HCT116 (cell line): ENCODE data around the gene KIF5A. TPM values are rescaled to one million over a fixed set of nuclear protein-coding genes. Genes with fewer than 3 reads are reported as not detected.

ENCODE experiments used
- ATAC-seq: fragments of 200-7000 bp; cut with Tn5 transposase; 2 replicates; pipeline ENCODE4 v1.9.1; 2020; ENCODE audit warnings: mild to moderate bottlenecking, moderate library complexity
- BruUV-seq: library from RNA; stranded (reverse); fragments of 400-500 nt; replicated peaks from 2 replicates; lab custom pipeline; 2021; lab: Mats Ljungman, UMichigan
- CTCF ChIA-PET: fragments of 300-600 bp; sonication (Branson Sonifier 250); formaldehyde crosslinking; loops from one replicate; lab custom pipeline; 2021; ENCODE audit warnings: antibody characterized with exemption; lab: Charles Lee
- POLR2A ChIA-PET: fragments of 300-600, 350-600 bp; sonication (Branson Sonifier 250); formaldehyde crosslinking; loops from one replicate; lab custom pipeline; 2021; ENCODE audit warnings: antibody characterized with exemption; lab: Charles Lee
- RAD21 ChIA-PET, 2 experiments: fragments of 300-600 bp; sonication (Branson Sonifier 250); formaldehyde crosslinking; loops; one replicate each; lab custom pipeline; 2023; ENCODE audit warnings: low total read pairs in 2 of 2; ENCODE audit not compliant: uncharacterized antibody in 2 of 2, unreplicated experiment in 2 of 2, low non-redundant PET in 1 of 2; lab: Charles Lee
- DNase-seq: peaks from one replicate; pipeline ENCODE4 v3.0.0-alpha.2; 2010; ENCODE audit warnings: low read depth, low spot score
- H2AFZ ChIP-seq: fragments of 200-600 bp; shearing (Covaris generic), sonication (generic); 2 replicates; pipeline ENCODE4 v1.6.1; 2017; ENCODE audit warnings: low read depth, mixed run types, mixed read lengths, antibody characterized with exemption, low read length; ENCODE audit not compliant: poor library complexity, severe bottlenecking
- H3K27ac ChIP-seq: 2 replicates; pipeline ENCODE4 v1.5.1; 2012; ENCODE audit warnings: low read depth, low read length
- H3K27me3 ChIP-seq: fragments of 200-600 bp; sonication (generic); 2 replicates; pipeline ENCODE4 v1.6.1; 2016; ENCODE audit warnings: mixed run types, low read length, mixed read lengths; ENCODE audit not compliant: insufficient read depth
- H3K36me3 ChIP-seq, 2 experiments: fragments of 200-500 bp in 1 of 2; fragments of 200-600 bp in 1 of 2; sonication (Bioruptor generic) in 1 of 2; sonication (generic) in 1 of 2; 2 replicates each; pipeline versions ENCODE4 v1.5.1 to v1.6.1; 2014 to 2016; ENCODE audit warnings: low read length in 2 of 2, inconsistent platforms in 1 of 2, mixed read lengths in 1 of 2, mixed run types in 1 of 2; ENCODE audit not compliant: insufficient read depth in 2 of 2, control insufficient read depth in 1 of 2
- H3K4me1 ChIP-seq, 2 experiments: fragments of 200-600 bp in 1 of 2; sonication (generic) in 1 of 2; 2 replicates each; pipeline versions ENCODE4 v1.5.1 to v1.6.1; 2012 to 2017; ENCODE audit warnings: low read length in 2 of 2, inconsistent platforms in 1 of 2, mild to moderate bottlenecking in 1 of 2, mixed read lengths in 1 of 2, mixed run types in 1 of 2, moderate library complexity in 1 of 2; ENCODE audit not compliant: insufficient read depth in 2 of 2, control insufficient read depth in 1 of 2
- H3K4me2 ChIP-seq: fragments of 200-600 bp; sonication (generic); 2 replicates; pipeline ENCODE4 v1.6.1; 2017; ENCODE audit warnings: mixed run types, low read length, mixed read lengths
- H3K4me3 ChIP-seq, 2 experiments: fragments of 200-600 bp in 1 of 2; sonication (generic) in 1 of 2; replicated peaks in 1 of 2; 2 replicates each; pipeline ENCODE4 v1.5.1; 2011 to 2016; ENCODE audit warnings: low read length in 2 of 2, control low read depth in 1 of 2, low read depth in 1 of 2, mild to moderate bottlenecking in 1 of 2, mixed read lengths in 1 of 2, mixed run types in 1 of 2
- H3K79me2 ChIP-seq: fragments of 200-600 bp; sonication (generic); 2 replicates; pipeline ENCODE4 v1.6.1; 2017; ENCODE audit warnings: mild to moderate bottlenecking, mixed run types, low read length, moderate library complexity, mixed read lengths; ENCODE audit not compliant: insufficient read depth
- H3K9ac ChIP-seq: fragments of 200-600 bp; sonication (generic); 2 replicates; pipeline ENCODE4 v1.6.1; 2016; ENCODE audit warnings: low read length, mixed read lengths
- H3K9me2 ChIP-seq: fragments of 200-600 bp; sonication (generic), shearing (Covaris generic); 2 replicates; pipeline ENCODE4 v1.6.1; 2017; ENCODE audit warnings: mixed run types, mild to moderate bottlenecking, moderate library complexity; ENCODE audit not compliant: insufficient read depth
- H3K9me3 ChIP-seq, 2 experiments: fragments of 200-500 bp in 1 of 2; fragments of 200-600 bp in 1 of 2; sonication (Bioruptor generic) in 1 of 2; sonication (generic) in 1 of 2; 2 replicates each; pipeline ENCODE4 v1.6.1; 2014 to 2017; ENCODE audit warnings: low read length in 2 of 2, mixed read lengths in 2 of 2, inconsistent platforms in 1 of 2, low read depth in 1 of 2, mild to moderate bottlenecking in 1 of 2, mixed run types in 1 of 2, moderate library complexity in 1 of 2; ENCODE audit not compliant: control insufficient read depth in 1 of 2, insufficient read depth in 1 of 2
- H4K20me1 ChIP-seq: fragments of 200-600 bp; sonication (generic), shearing (Covaris generic); 2 replicates; pipeline ENCODE4 v1.6.1; 2017; ENCODE audit warnings: mixed run types, mild to moderate bottlenecking, moderate library complexity; ENCODE audit not compliant: insufficient read depth
- CBX3 ChIP-seq: IDR thresholded peaks from 2 replicates; pipeline ENCODE4 v1.6.1; 2012; ENCODE audit warnings: low read depth
- CEBPB ChIP-seq: IDR thresholded peaks from 2 replicates; pipeline ENCODE4 v1.6.1; 2012; ENCODE audit warnings: low read depth
- EGR1 ChIP-seq: IDR thresholded peaks from 2 replicates; pipeline ENCODE4 v1.6.1; 2012; ENCODE audit warnings: low read depth
- EZH2 ChIP-seq: fragments of 200-600 bp; sonication (generic); IDR thresholded peaks from 2 replicates; pipeline ENCODE4 v1.6.1; 2017; ENCODE audit warnings: antibody characterized with exemption, mixed run types
- EZH2phosphoT487 ChIP-seq: fragments of 200-600 bp; IDR thresholded peaks from 2 replicates; pipeline ENCODE4 v1.6.1; 2018; ENCODE audit warnings: antibody characterized with exemption, borderline replicate concordance
- FOSL1 ChIP-seq: IDR thresholded peaks from 2 replicates; pipeline ENCODE4 v1.6.1; 2012; ENCODE audit warnings: low read depth
- JUND ChIP-seq: IDR thresholded peaks from 2 replicates; pipeline ENCODE4 v1.6.1; 2012
- SIN3A ChIP-seq: IDR thresholded peaks from 2 replicates; pipeline ENCODE4 v1.6.1; 2012; ENCODE audit warnings: low read depth
- YY1 ChIP-seq: IDR thresholded peaks from 2 replicates; pipeline ENCODE4 v1.6.1; 2011; ENCODE audit warnings: low read length, low read depth, moderate library complexity, mild to moderate bottlenecking; ENCODE audit not compliant: insufficient replicate concordance; ENCODE audit errors: extremely low read depth
- ZFX ChIP-seq: fragments of 450-650 bp; IDR thresholded peaks from 2 replicates; pipeline ENCODE4 v1.6.1; 2017
- ZNF274 ChIP-seq: fragments of 200-500 bp; sonication (Bioruptor generic); IDR thresholded peaks from 2 replicates; pipeline ENCODE4 v1.6.1; 2014; ENCODE audit warnings: mild to moderate bottlenecking, low read depth, low read length, inconsistent platforms
- intact Hi-C: fragments of 100-400 bp; cut with micrococcal nuclease; formaldehyde crosslinking; loops from 2 replicates; pipeline ENCODE4 v1.10.0; 2022
- total RNA-seq: library from RNA; stranded (reverse); gene quantifications from one replicate; pipeline ENCODE4 v1.2.1, GENCODE V29; 2021; ENCODE audit not compliant: unreplicated experiment
- TF ChIP-seq, protein P1 (sequence below): IDR thresholded peaks from 2 replicates; pipeline ENCODE4 v1.6.1; 2012
- TF ChIP-seq, protein P2 (sequence below), 3 experiments: fragments of 200-600 bp in 1 of 3; sonication (generic) in 1 of 3; IDR thresholded peaks in 2 of 3; conservative IDR thresholded peaks in 1 of 3; 2 replicates each; pipeline ENCODE4 v1.5.1; 2012 to 2017; ENCODE audit warnings: low read depth in 2 of 3, low read length in 2 of 3, antibody characterized with exemption in 1 of 3, borderline replicate concordance in 1 of 3, control low read depth in 1 of 3, mild to moderate bottlenecking in 1 of 3, mixed read lengths in 1 of 3, mixed run types in 1 of 3, moderate library complexity in 1 of 3; ENCODE audit not compliant: insufficient read depth in 1 of 3
- TF ChIP-seq, protein P3 (sequence below): IDR thresholded peaks from 2 replicates; pipeline ENCODE4 v1.6.1; 2012; ENCODE audit warnings: low read depth

The KIF5A gene
- total RNA-seq, 1 experiment from 2014 or later, result 5.2 TPM

DNA sequence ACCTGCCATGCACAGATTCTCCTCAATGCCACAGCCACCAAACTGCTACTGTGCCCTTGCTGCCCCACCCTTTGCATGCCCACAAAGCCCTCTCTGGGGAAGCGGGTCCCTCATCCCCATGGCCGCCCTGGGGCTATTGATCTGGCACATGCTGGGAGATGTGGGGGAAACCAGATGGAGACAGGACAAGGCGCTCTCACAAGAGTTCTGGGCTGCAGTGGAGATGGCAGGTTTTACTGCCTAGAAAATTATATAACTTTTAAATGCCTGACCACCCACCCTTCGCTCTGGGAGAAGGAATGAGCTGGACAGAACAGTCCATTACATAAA lies 30.6 kb downstream of the KIF5A start:
- DNase-seq (no peak), ATAC-seq (no peak)
- RAD21 ChIA-PET, result no interaction called here

More for the DNA sequence above, 30.6 kb downstream of the KIF5A start:
- no peaks in the 10 kb centered on the region for H3K9me3 ChIP-seq
- H3K27ac ChIP-seq, result no peak overlapping the region
- H3K4me3 ChIP-seq, result no peak overlapping the region
- TF ChIP-seq CEBPB (no peak), EZH2 (no peak), YY1 (no peak), ZNF274 (no peak), JUND (no peak), EGR1 (no peak), CBX3 (no peak), SIN3A (no peak), EZH2phosphoT487 (no peak), ZFX (no peak), FOSL1 (no peak)
- TF ChIP-seq, protein P1, sequence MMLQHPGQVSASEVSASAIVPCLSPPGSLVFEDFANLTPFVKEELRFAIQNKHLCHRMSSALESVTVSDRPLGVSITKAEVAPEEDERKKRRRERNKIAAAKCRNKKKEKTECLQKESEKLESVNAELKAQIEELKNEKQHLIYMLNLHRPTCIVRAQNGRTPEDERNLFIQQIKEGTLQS, result no peak
- TF ChIP-seq, protein P2, sequence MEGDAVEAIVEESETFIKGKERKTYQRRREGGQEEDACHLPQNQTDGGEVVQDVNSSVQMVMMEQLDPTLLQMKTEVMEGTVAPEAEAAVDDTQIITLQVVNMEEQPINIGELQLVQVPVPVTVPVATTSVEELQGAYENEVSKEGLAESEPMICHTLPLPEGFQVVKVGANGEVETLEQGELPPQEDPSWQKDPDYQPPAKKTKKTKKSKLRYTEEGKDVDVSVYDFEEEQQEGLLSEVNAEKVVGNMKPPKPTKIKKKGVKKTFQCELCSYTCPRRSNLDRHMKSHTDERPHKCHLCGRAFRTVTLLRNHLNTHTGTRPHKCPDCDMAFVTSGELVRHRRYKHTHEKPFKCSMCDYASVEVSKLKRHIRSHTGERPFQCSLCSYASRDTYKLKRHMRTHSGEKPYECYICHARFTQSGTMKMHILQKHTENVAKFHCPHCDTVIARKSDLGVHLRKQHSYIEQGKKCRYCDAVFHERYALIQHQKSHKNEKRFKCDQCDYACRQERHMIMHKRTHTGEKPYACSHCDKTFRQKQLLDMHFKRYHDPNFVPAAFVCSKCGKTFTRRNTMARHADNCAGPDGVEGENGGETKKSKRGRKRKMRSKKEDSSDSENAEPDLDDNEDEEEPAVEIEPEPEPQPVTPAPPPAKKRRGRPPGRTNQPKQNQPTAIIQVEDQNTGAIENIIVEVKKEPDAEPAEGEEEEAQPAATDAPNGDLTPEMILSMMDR (IDR thresholded peaks at IDR 0.05 in 2 of 3, conservative IDR thresholded peaks at IDR 0.05 in 1 of 3; ENCODE audit: borderline replicate concordance in 1 of 3, insufficient read depth in 1 of 3, low read depth in 2 of 3, low read length in 2 of 3), result no peak
- TF ChIP-seq, protein P3, sequence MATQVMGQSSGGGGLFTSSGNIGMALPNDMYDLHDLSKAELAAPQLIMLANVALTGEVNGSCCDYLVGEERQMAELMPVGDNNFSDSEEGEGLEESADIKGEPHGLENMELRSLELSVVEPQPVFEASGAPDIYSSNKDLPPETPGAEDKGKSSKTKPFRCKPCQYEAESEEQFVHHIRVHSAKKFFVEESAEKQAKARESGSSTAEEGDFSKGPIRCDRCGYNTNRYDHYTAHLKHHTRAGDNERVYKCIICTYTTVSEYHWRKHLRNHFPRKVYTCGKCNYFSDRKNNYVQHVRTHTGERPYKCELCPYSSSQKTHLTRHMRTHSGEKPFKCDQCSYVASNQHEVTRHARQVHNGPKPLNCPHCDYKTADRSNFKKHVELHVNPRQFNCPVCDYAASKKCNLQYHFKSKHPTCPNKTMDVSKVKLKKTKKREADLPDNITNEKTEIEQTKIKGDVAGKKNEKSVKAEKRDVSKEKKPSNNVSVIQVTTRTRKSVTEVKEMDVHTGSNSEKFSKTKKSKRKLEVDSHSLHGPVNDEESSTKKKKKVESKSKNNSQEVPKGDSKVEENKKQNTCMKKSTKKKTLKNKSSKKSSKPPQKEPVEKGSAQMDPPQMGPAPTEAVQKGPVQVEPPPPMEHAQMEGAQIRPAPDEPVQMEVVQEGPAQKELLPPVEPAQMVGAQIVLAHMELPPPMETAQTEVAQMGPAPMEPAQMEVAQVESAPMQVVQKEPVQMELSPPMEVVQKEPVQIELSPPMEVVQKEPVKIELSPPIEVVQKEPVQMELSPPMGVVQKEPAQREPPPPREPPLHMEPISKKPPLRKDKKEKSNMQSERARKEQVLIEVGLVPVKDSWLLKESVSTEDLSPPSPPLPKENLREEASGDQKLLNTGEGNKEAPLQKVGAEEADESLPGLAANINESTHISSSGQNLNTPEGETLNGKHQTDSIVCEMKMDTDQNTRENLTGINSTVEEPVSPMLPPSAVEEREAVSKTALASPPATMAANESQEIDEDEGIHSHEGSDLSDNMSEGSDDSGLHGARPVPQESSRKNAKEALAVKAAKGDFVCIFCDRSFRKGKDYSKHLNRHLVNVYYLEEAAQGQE, result no peak
- no TSS peak for BruUV-seq
- no peaks in the 10 kb centered on the region for H3K79me2 ChIP-seq
- no peaks in the 10 kb centered on the region for H4K20me1 ChIP-seq
- H3K4me1 ChIP-seq, result no peaks in the 10 kb centered on the region
- no peaks in the 10 kb centered on the region for H3K9me2 ChIP-seq
- intact Hi-C loops, result loop anchor here (5.0 kb wide), 1 partner anchor 112 kb away; the partner anchor contains the start of gene OS9
- H3K27me3 ChIP-seq, result no peaks in the 10 kb centered on the region
- peaks cover 0 to 8% of the 10 kb centered on the region in 2 experiments; a peak in 3 of 4 replicates for H3K36me3 ChIP-seq
- H3K9ac ChIP-seq, result no peak overlapping the region
- ChIA-PET CTCF (no interaction called here), POLR2A (no interaction called here)
- no peak overlapping the region for H2AFZ ChIP-seq
- H3K4me2 ChIP-seq, result no peak overlapping the region
